Endodermal cell (in vitro differentiated cells): ENCODE results near the gene ABCB9. TPM values are rescaled to one million over a fixed set of nuclear protein-coding genes. Genes with fewer than 3 reads are reported as not detected.

Experiments
- DNase-seq: peaks from one replicate; pipeline ENCODE4 v3.0.0-alpha.2; 2017
- H3K27ac ChIP-seq: 2 replicates; pipeline ENCODE4 v1.5.1; 2013; ENCODE audit warnings: mild to moderate bottlenecking, low read depth, low read length, moderate library complexity
- H3K27me3 ChIP-seq: 2 replicates; pipeline ENCODE4 v1.6.1; 2013; ENCODE audit warnings: mild to moderate bottlenecking, low read length, moderate library complexity; ENCODE audit not compliant: insufficient read depth, control insufficient read depth, poor library complexity, severe bottlenecking
- H3K36me3 ChIP-seq: 2 replicates; pipeline ENCODE4 v1.7.0; 2013; ENCODE audit warnings: mild to moderate bottlenecking, low read length, moderate library complexity; ENCODE audit not compliant: control insufficient read depth, insufficient read depth
- H3K4me1 ChIP-seq: one replicate; pipeline ENCODE4 v1.7.0; 2013; ENCODE audit warnings: low read length; ENCODE audit not compliant: control insufficient read depth, insufficient read depth
- H3K4me3 ChIP-seq: 2 replicates; pipeline ENCODE4 v1.5.1; 2013; ENCODE audit warnings: mild to moderate bottlenecking, low read length, moderate library complexity
- H3K9ac ChIP-seq: 2 replicates; pipeline ENCODE4 v1.6.1; 2013; ENCODE audit warnings: mild to moderate bottlenecking, low read length, moderate library complexity; ENCODE audit not compliant: poor library complexity, severe bottlenecking; ENCODE audit errors: extremely low read depth
- H3K9me3 ChIP-seq: 2 replicates; pipeline ENCODE4 v1.6.1; 2013; ENCODE audit warnings: mild to moderate bottlenecking, low read length, moderate library complexity; ENCODE audit not compliant: control insufficient read depth
- H3K27ac Mint-ChIP-seq: 2 replicates; pipeline ENCODE4 v1.8.0; 2020; ENCODE audit warnings: mixed read lengths
- H3K27me3 Mint-ChIP-seq: 2 replicates; pipeline ENCODE4 v1.8.0; 2021; ENCODE audit warnings: mild to moderate bottlenecking, mixed read lengths; ENCODE audit not compliant: insufficient read depth
- H3K36me3 Mint-ChIP-seq: 2 replicates; pipeline ENCODE4 v1.8.0; 2020; ENCODE audit warnings: low read depth, mixed read lengths
- H3K4me1 Mint-ChIP-seq: 2 replicates; pipeline ENCODE4 v1.8.0; 2020; ENCODE audit warnings: mixed read lengths
- H3K4me3 Mint-ChIP-seq: 2 replicates; pipeline ENCODE4 v1.8.0; 2020; ENCODE audit warnings: mild to moderate bottlenecking, moderate library complexity, mixed read lengths
- H3K9me3 Mint-ChIP-seq: 2 replicates; pipeline ENCODE4 v1.8.0; 2020; ENCODE audit warnings: mild to moderate bottlenecking, mixed read lengths
- WGBS, 2 experiments: methylation state at CpG; one replicate each; pipeline versions ENCODE4 v1.1.5 to v1.1.7; 2013; ENCODE audit warnings: missing lambda C conversion rate in 2 of 2, mixed read lengths in 1 of 2; ENCODE audit not compliant: insufficient coverage in 1 of 2, insufficient read length in 1 of 2; 5-methylcytosine and 5-hydroxymethylcytosine counted together
- total RNA-seq, 2 donors: library from RNA; stranded (reverse); fragmentation: NEBNext Ultra II Directional in 1 of 2; extraction: Animal tissue kit (Norgen Biotek cat#: 25700) in 1 of 2; gene quantifications; 2 replicates in 1 of 2; 3 replicates in 1 of 2; pipeline ENCODE4 v1.2.1, GENCODE V29; 2021
- TF ChIP-seq, protein P1 (sequence below): fragments of 200-600 bp; sonication (generic); conservative IDR thresholded peaks from 2 replicates; pipeline ENCODE4 v1.5.0; 2021; ENCODE audit warnings: antibody characterized with exemption, mild to moderate bottlenecking

Gene ABCB9
- total RNA-seq, 2 donors from 2014 or later = 5.4 to 6.0 TPM

DNA sequence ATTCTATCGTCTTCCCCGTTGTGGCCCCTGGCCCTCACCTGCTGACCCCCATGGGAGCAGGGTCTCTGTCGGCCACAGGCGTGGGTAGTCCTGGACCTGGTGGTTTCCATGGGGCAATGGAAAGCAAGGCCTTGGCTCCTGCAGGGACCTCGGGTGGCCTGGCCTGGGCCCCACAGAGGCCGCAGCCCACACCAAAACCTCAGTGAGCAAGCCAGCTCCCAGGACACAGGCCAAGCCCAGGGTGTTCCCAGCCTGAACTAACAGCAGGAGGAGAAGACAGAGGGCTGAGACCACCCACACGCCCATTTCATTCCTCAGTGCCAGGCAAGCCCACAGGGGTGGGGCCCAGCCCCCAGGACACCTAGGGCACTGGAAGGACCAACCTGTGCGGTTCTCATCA is 16.9 kb downstream of the ABCB9 start:
- Histone ChIP-seq H3K4me3 (no peak overlapping the region), H3K27ac (no peak overlapping the region), H3K9me3 (no peaks in the 10 kb centered on the region), H3K9ac (no peak overlapping the region), H3K27me3 (no peaks in the 10 kb centered on the region), H3K36me3 (no peaks in the 10 kb centered on the region), H3K4me1 (no peaks in the 10 kb centered on the region)
- Mint-ChIP-seq H3K36me3 (no peaks in the 10 kb centered on the region), H3K27ac (no peak overlapping the region), H3K9me3 (no peaks in the 10 kb centered on the region), H3K27me3 (no peaks in the 10 kb centered on the region), H3K4me3 (no peak overlapping the region), H3K4me1 (no peaks in the 10 kb centered on the region)
- 90 to 92% methylated on average over 4 to 8 of the region's 8 CpGs for WGBS, 2 experiments
- TF ChIP-seq, protein P1, sequence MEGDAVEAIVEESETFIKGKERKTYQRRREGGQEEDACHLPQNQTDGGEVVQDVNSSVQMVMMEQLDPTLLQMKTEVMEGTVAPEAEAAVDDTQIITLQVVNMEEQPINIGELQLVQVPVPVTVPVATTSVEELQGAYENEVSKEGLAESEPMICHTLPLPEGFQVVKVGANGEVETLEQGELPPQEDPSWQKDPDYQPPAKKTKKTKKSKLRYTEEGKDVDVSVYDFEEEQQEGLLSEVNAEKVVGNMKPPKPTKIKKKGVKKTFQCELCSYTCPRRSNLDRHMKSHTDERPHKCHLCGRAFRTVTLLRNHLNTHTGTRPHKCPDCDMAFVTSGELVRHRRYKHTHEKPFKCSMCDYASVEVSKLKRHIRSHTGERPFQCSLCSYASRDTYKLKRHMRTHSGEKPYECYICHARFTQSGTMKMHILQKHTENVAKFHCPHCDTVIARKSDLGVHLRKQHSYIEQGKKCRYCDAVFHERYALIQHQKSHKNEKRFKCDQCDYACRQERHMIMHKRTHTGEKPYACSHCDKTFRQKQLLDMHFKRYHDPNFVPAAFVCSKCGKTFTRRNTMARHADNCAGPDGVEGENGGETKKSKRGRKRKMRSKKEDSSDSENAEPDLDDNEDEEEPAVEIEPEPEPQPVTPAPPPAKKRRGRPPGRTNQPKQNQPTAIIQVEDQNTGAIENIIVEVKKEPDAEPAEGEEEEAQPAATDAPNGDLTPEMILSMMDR = no peak
- no peak for DNase-seq

DNA sequence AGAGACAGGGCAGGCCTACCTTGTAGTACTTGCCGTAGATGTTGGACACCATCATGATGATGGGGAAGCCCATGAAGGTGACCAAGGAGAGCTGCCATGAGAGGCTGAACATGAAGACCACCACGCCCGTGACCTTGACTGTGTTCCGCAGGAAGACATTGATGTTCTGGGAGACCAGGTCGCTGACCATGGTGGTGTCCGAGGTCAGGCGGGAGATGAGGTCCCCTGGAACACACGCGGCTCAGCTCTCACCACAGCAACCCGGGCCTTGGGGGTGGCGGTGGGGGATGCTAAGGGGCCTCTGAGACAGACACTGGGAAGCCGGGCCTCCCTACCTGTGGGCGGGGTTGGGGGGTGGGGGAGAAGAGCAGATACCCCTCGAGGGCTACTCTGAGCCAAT is 17.7 kb downstream of the ABCB9 start:
- H3K4me3 Mint-ChIP-seq = no peak overlapping the region
- no peak overlapping the region for H3K27ac Mint-ChIP-seq

DNA sequence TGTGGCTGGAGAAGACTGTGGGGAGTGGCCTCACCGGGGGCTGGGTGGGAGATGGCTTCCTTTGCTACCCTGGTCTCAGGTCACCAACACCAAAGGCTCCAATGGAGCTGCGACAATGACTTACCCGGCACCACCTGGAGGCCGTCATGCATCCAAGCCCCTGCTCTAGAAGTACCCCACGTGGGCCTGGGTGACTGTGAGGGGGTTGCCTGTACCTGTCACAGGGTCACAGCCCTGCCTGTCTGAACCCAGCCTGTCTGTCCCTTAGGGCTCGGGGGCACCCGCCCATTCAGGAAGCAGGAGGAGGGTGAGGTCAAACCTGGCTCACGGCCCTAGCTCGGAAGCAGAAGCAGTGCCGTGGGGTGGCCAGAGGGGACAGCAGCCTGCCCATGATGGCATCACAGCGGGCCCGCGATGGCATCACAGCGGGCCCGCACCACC is 18.9 kb downstream of the ABCB9 start:
- Mint-ChIP-seq H3K27me3 (no peaks in the 10 kb centered on the region), H3K4me1 (no peaks in the 10 kb centered on the region), H3K9me3 (no peaks in the 10 kb centered on the region), H3K36me3 (no peaks in the 10 kb centered on the region), H3K27ac (no peak overlapping the region), H3K4me3 (no peak overlapping the region)
- H3K36me3 ChIP-seq = no peaks in the 10 kb centered on the region
- no peak overlapping the region for H3K9ac ChIP-seq
- WGBS, 2 experiments = 85 to 86% methylated on average over 6 to 15 of the region's 15 CpGs
- no peaks in the 10 kb centered on the region for H3K4me1 ChIP-seq
- H3K9me3 ChIP-seq = no peaks in the 10 kb centered on the region
- DNase-seq = no peak
- H3K27me3 ChIP-seq = no peaks in the 10 kb centered on the region
- TF ChIP-seq, protein P1 = no peak
- no peak overlapping the region for H3K4me3 ChIP-seq
- H3K27ac ChIP-seq = no peak overlapping the region

More for the DNA sequence above, 17.7 kb downstream of the ABCB9 start:
- Mint-ChIP-seq H3K4me1 (no peaks in the 10 kb centered on the region), H3K9me3 (no peaks in the 10 kb centered on the region), H3K27me3 (no peaks in the 10 kb centered on the region), H3K36me3 (no peaks in the 10 kb centered on the region)
- DNase-seq = no peak
- Histone ChIP-seq H3K36me3 (no peaks in the 10 kb centered on the region), H3K27me3 (no peaks in the 10 kb centered on the region), H3K27ac (no peak overlapping the region), H3K9me3 (no peaks in the 10 kb centered on the region), H3K9ac (no peak overlapping the region), H3K4me3 (no peak overlapping the region), H3K4me1 (no peaks in the 10 kb centered on the region)
- TF ChIP-seq, protein P1 = no peak
- WGBS, 2 experiments = 87 to 95% methylated on average over 4 to 14 of the region's 14 CpGs
